ENCODE results near the gene ANKRD63.

GRCh38 chr15:40312370-40313158 is 29.7 kb upstream of the ANKRD63 start:
- no peak for TF ChIP-seq CTCF (IDR thresholded peaks at IDR 0.05)
- TF ChIP-seq EZH2 (IDR thresholded peaks at IDR 0.05; ENCODE audit: borderline replicate concordance, insufficient read depth, low read depth, low read length, poor library complexity, severe bottlenecking), result no peak

Data from B cell (primary cell).